OCI-LY3 (cell line): ENCODE results near the gene SIRT6.

ENCODE experiments used
- EZH2phosphoT487 ChIP-seq: fragments of 200-600 bp; shearing (Covaris generic); IDR thresholded peaks from 2 replicates; pipeline ENCODE4 v1.6.1; 2018; ENCODE audit warnings: antibody characterized with exemption, mixed run types, low read depth
- TF ChIP-seq, protein P1 (sequence below): fragments of 200-600, 300-600 bp; sonication (generic); IDR thresholded peaks from 2 replicates; pipeline ENCODE4 v1.5.1; 2014; ENCODE audit warnings: antibody characterized with exemption, low read length, low read depth

DNA sequence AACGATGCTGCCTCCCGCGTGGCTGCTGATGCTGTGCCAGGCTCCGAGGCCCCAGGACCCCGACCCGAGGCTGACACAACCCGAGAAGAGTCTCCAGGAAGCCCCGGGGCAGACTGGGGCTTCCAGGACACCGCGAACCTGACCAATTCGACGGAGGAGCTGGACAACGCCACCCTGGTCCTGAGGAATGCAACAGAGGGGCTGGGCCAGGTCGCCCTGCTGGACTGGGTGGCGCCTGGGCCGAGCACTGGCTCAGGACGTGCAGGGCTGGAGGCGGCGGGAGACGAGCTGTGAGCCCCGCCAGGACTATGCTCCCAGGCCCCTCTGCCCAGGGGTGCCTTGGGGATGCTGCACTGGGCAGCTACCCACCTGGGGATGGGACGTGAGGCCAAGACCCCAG is 10.7 kb downstream of the SIRT6 start:
- TF ChIP-seq, protein P1, sequence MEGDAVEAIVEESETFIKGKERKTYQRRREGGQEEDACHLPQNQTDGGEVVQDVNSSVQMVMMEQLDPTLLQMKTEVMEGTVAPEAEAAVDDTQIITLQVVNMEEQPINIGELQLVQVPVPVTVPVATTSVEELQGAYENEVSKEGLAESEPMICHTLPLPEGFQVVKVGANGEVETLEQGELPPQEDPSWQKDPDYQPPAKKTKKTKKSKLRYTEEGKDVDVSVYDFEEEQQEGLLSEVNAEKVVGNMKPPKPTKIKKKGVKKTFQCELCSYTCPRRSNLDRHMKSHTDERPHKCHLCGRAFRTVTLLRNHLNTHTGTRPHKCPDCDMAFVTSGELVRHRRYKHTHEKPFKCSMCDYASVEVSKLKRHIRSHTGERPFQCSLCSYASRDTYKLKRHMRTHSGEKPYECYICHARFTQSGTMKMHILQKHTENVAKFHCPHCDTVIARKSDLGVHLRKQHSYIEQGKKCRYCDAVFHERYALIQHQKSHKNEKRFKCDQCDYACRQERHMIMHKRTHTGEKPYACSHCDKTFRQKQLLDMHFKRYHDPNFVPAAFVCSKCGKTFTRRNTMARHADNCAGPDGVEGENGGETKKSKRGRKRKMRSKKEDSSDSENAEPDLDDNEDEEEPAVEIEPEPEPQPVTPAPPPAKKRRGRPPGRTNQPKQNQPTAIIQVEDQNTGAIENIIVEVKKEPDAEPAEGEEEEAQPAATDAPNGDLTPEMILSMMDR, result no peak
- TF ChIP-seq EZH2phosphoT487, result no peak
